Stimulated activated CD4-positive, alpha-beta T cell treated with anti-CD3 and anti-CD28 coated beads, Interleukin-4, amount 100 ng/mL, for 48 hours (primary cell): ENCODE measurements around the gene AMY1C.
"Not testable (repeated sequence)": the region's sequence is repeated elsewhere in the genome, so short reads cannot be mapped to it uniquely, and the experiment has no call there.

Experiments used
- DNase-seq, 2 donors: peaks; one replicate each; pipeline ENCODE4 v3.0.0-alpha.2; 2020; ENCODE audit warnings: low read depth in 2 of 2

AMY1C gene

GRCh38 chr1:103749598-103749997, at the start of gene AMY1C:
TSS of gene AMY1C (plus strand) at chr1:103749898. CDS start at chr1:103750470, 572 bp downstream.
- not testable (repeated sequence) for DNase-seq

GRCh38 chr1:103700669-103701068, 49.0 kb upstream of the AMY1C start:
- DNase-seq = not testable (repeated sequence)

GRCh38 chr1:103701256-103701655, 48.4 kb upstream of the AMY1C start:
- not testable (repeated sequence) for DNase-seq

DNA sequence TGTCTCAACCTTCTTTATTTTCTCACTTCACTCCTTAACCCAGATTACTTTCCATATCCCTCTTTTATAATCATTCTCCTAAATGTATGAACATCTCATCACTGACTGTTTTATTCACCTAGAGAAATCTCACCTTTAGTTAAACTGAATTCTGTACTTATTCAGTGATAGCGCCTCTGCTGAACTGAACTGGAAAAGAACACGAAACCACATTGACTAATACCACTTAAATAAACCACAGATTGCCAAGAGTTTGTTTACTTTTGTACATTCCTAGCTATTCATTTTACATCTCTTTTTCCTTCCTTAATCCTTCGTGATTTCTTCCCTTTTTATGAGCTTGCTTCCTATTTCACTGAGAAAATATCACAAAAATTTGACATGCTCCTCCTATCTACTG, 42.0 kb upstream of the AMY1C start:
- not testable (repeated sequence) for DNase-seq

GRCh38 chr1:103710381-103710780, 39.3 kb upstream of the AMY1C start:
- not testable (repeated sequence) for DNase-seq

DNA sequence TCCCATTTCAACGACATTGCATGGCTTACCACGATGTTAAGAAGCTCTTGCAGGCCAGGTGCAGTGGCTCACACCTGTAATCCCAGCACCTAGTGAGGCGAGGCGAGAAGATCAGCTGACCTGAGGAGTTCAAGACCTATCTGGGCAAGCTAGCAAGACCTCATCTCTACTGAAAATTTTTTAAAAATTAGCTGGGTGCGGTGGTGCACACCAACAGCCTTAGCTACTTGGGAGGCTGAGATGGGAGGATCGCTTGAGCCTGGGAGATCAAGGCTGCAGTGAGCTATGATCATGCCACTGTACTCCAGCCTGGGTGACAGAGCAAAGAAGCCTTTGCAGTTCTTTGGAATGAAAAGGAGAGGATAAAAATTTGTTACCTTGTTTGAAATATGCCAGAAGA, 32.3 kb upstream of the AMY1C start:
- not testable (repeated sequence) for DNase-seq

DNA sequence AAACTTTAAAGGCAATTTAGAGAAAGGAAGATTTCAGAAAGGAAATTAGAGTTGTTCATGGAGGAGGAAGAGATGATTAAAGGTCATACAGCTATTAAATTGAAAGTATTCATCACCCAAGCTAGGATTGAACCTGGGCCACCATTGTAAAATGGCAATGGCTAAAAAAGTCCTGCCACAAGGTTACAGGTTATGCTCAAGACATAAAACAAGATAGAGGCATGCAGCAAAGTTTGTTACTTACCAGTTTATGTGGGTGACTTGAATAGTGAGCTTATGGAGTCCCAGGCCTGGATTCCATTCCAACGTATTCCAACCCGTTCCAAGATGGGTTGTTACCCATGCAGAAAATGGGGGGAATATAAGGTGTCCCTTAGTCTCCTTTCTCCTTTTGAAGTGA, 28.2 kb upstream of the AMY1C start:
- DNase-seq = not testable (repeated sequence)

GRCh38 chr1:103735334-103735733, 14.4 kb upstream of the AMY1C start:
- not testable (repeated sequence) for DNase-seq

DNA sequence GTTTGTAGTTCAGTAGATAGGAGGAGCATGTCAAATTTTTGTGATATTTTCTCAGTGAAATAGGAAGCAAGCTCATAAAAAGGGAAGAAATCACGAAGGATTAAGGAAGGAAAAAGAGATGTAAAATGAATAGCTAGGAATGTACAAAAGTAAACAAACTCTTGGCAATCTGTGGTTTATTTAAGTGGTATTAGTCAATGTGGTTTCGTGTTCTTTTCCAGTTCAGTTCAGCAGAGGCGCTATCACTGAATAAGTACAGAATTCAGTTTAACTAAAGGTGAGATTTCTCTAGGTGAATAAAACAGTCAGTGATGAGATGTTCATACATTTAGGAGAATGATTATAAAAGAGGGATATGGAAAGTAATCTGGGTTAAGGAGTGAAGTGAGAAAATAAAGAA, 11.7 kb upstream of the AMY1C start:
- not testable (repeated sequence) for DNase-seq

GRCh38 chr1:103744449-103744848, 5.2 kb upstream of the AMY1C start:
- DNase-seq = not testable (repeated sequence)

DNA sequence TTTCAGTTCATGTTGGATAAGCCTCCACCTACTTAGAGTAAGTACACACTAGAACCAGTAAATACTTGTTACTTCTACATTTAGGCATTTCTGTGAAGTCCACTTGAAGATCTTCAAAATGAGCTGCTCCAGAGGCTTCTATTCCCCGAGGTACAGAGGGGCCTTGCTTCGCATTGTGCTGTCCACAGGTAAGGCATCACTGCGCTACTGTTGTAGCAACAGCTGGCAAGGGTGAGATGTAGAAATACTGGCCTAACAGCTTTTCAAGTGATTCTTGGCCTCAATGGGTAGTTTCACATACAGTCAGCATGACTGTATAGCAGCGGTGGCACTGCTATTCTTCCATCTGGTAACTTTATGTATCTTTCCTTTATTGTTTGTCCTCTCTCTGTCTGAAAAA, 4.7 kb upstream of the AMY1C start:
- DNase-seq = not testable (repeated sequence)

DNA sequence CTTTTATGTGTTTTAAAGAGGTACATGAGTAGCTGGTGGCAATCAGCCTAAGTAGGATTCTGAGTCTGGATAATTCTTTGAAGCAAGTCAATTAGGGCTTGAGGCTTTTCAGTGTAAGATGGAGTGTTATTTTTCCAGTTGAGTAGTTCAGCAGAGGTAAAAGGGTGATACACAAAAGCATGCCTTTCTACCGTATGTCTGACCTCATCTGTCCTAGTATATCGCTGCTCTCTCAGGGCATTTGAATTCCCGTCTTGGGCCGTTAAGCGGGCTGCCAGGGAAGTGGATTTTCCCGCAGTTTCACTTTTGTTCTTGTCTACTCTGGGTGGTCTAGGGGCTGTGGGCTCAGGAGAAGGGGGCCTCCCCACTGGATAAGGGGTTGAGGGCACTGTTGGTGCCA, 1.4 kb upstream of the AMY1C start:
- not testable (repeated sequence) for DNase-seq

DNA sequence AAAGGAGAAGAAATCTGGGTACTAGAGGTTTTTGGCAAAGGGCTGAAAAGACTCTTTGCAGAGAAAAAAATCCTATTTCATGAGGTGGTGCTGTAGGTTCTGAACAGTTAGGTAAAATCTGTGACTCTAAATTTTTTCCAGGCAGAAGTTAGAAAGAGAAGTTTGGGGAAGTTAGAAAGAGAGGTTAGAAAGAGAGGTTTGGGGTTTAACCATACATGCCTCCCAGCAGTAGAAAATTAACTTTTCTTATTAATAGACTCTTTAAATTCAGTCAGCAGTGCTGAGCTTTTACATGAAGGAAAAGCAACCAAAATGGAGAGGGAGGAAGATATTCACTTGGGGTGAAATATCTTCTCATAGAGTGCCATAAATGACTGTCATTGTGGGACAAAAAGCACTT, 12.2 kb downstream of the AMY1C start:
- DNase-seq = no peak

GRCh38 chr1:103779932-103780331, 30.2 kb downstream of the AMY1C start:
- DNase-seq = no peak

GRCh38 chr1:103783944-103784377, 34.3 kb downstream of the AMY1C start:
- no peak for DNase-seq

GRCh38 chr1:103788377-103788776, 38.7 kb downstream of the AMY1C start:
- no peak for DNase-seq

GRCh38 chr1:103790172-103790571, 40.5 kb downstream of the AMY1C start:
- DNase-seq = no peak
